ENCODE measurements around the gene FABP7.

Gene FABP7

GRCh38 chr6:122787721-122788120 is 8.2 kb downstream of the FABP7 start:
- Histone ChIP-seq H3K4me1 (ENCODE audit: control insufficient read depth, insufficient read depth, low read length) (peaks cover 43% of the 10 kb centered on the region), H3K9ac (ENCODE audit: low read length) (no peak overlapping the region), H3K27me3 (replicated peaks; ENCODE audit: control insufficient read depth, insufficient read depth, low read length) (no peaks in the 10 kb centered on the region), H3K9me3 (ENCODE audit: control insufficient read depth, low read length) (no peaks in the 10 kb centered on the region), H3K4me3 (ENCODE audit: low read length) (no peak overlapping the region), H3K36me3 (ENCODE audit: control insufficient read depth, insufficient read depth, low read length, severe bottlenecking) (no peaks in the 10 kb centered on the region)
- no peak for DNase-seq (ENCODE audit: low read depth)

- Histone ChIP-seq H3K9me3 (ENCODE audit: control insufficient read depth, low read length) (no peaks in the 10 kb centered on the region), H3K36me3 (ENCODE audit: control insufficient read depth, insufficient read depth, low read length, severe bottlenecking) (no peaks in the 10 kb centered on the region), H3K4me3 (ENCODE audit: low read length) (peak overlapping the region; percentile 97), H3K9ac (ENCODE audit: low read length) (peak overlapping the region; percentile 97), H3K27me3 (replicated peaks; ENCODE audit: control insufficient read depth, insufficient read depth, low read length) (no peaks in the 10 kb centered on the region), H3K4me1 (ENCODE audit: control insufficient read depth, insufficient read depth, low read length) (peaks cover 43% of the 10 kb centered on the region)
- no peak for DNase-seq (ENCODE audit: low read depth)
Observed at GRCh38 chr6:122788208-122788607, 8.7 kb downstream of the FABP7 start.

- DNase-seq (ENCODE audit: low read depth), result no peak
- peak overlapping the region; percentile 97 for H3K4me3 ChIP-seq (ENCODE audit: low read length)
- no peaks in the 10 kb centered on the region for H3K27me3 ChIP-seq (replicated peaks; ENCODE audit: control insufficient read depth, insufficient read depth, low read length)
- peak overlapping the region; percentile 97 for H3K9ac ChIP-seq (ENCODE audit: low read length)
- H3K36me3 ChIP-seq (ENCODE audit: control insufficient read depth, insufficient read depth, low read length, severe bottlenecking), result no peaks in the 10 kb centered on the region
- peaks cover 43% of the 10 kb centered on the region for H3K4me1 ChIP-seq (ENCODE audit: control insufficient read depth, insufficient read depth, low read length)
- no peaks in the 10 kb centered on the region for H3K9me3 ChIP-seq (ENCODE audit: control insufficient read depth, low read length)
Observed at GRCh38 chr6:122788663-122789181, 9.2 kb downstream of the FABP7 start.

- Histone ChIP-seq H3K9ac (ENCODE audit: low read length) (peak within 1 kb of the TSS; percentile 97), H3K4me1 (ENCODE audit: control insufficient read depth, insufficient read depth, low read length) (peaks cover 43% of the 10 kb centered on the region), H3K36me3 (ENCODE audit: control insufficient read depth, insufficient read depth, low read length, severe bottlenecking) (no peaks in the 10 kb centered on the region), H3K4me3 (ENCODE audit: low read length) (peak within 1 kb of the TSS; percentile 97), H3K9me3 (ENCODE audit: control insufficient read depth, low read length) (no peaks in the 10 kb centered on the region), H3K27me3 (replicated peaks; ENCODE audit: control insufficient read depth, insufficient read depth, low read length) (no peaks in the 10 kb centered on the region)
- DNase-seq (ENCODE audit: low read depth), result peak; percentile 86
Observed at GRCh38 chr6:122789182-122790027, 9.9 kb downstream of the FABP7 start, which contains the start of gene SMPDL3A. SMPDL3A (plus strand) TSS chr6:122789258; CDS start chr6:122789347, 89 bp downstream.

- H3K4me1 ChIP-seq (ENCODE audit: control insufficient read depth, insufficient read depth, low read length), result peaks cover 43% of the 10 kb centered on the region
- H3K9me3 ChIP-seq (ENCODE audit: control insufficient read depth, low read length), result no peaks in the 10 kb centered on the region
- DNase-seq (ENCODE audit: low read depth), result no peak
- H3K36me3 ChIP-seq (ENCODE audit: control insufficient read depth, insufficient read depth, low read length, severe bottlenecking), result no peaks in the 10 kb centered on the region
- no peaks in the 10 kb centered on the region for H3K27me3 ChIP-seq (replicated peaks; ENCODE audit: control insufficient read depth, insufficient read depth, low read length)
- H3K9ac ChIP-seq (ENCODE audit: low read length), result peak overlapping the region; percentile 97
- peak overlapping the region; percentile 97 for H3K4me3 ChIP-seq (ENCODE audit: low read length)
Observed at GRCh38 chr6:122790028-122790422, 10.5 kb downstream of the FABP7 start.

- peak overlapping the region; percentile 97 for H3K9ac ChIP-seq (ENCODE audit: low read length)
- peak; percentile 56 for DNase-seq (ENCODE audit: low read depth)
- no peaks in the 10 kb centered on the region for H3K36me3 ChIP-seq (ENCODE audit: control insufficient read depth, insufficient read depth, low read length, severe bottlenecking)
- peak overlapping the region; percentile 97 for H3K4me3 ChIP-seq (ENCODE audit: low read length)
- H3K9me3 ChIP-seq (ENCODE audit: control insufficient read depth, low read length), result no peaks in the 10 kb centered on the region
- no peaks in the 10 kb centered on the region for H3K27me3 ChIP-seq (replicated peaks; ENCODE audit: control insufficient read depth, insufficient read depth, low read length)
- H3K4me1 ChIP-seq (ENCODE audit: control insufficient read depth, insufficient read depth, low read length), result peaks cover 43% of the 10 kb centered on the region
Observed at GRCh38 chr6:122790423-122791309, 11.2 kb downstream of the FABP7 start.

GRCh38 chr6:122791310-122791679 is 11.8 kb downstream of the FABP7 start:
- peak overlapping the region; percentile 97 for H3K9ac ChIP-seq (ENCODE audit: low read length)
- peaks cover 41% of the 10 kb centered on the region for H3K4me1 ChIP-seq (ENCODE audit: control insufficient read depth, insufficient read depth, low read length)
- peak overlapping the region; percentile 97 for H3K4me3 ChIP-seq (ENCODE audit: low read length)
- no peaks in the 10 kb centered on the region for H3K9me3 ChIP-seq (ENCODE audit: control insufficient read depth, low read length)
- DNase-seq (ENCODE audit: low read depth), result no peak
- H3K36me3 ChIP-seq (ENCODE audit: control insufficient read depth, insufficient read depth, low read length, severe bottlenecking), result no peaks in the 10 kb centered on the region
- no peaks in the 10 kb centered on the region for H3K27me3 ChIP-seq (replicated peaks; ENCODE audit: control insufficient read depth, insufficient read depth, low read length)

GRCh38 chr6:122792766-122793165 is 13.2 kb downstream of the FABP7 start:
- H3K9me3 ChIP-seq (ENCODE audit: control insufficient read depth, low read length), result no peaks in the 10 kb centered on the region
- H3K4me3 ChIP-seq (ENCODE audit: low read length), result no peak overlapping the region
- H3K27me3 ChIP-seq (replicated peaks; ENCODE audit: control insufficient read depth, insufficient read depth, low read length), result no peaks in the 10 kb centered on the region
- no peak overlapping the region for H3K9ac ChIP-seq (ENCODE audit: low read length)
- H3K4me1 ChIP-seq (ENCODE audit: control insufficient read depth, insufficient read depth, low read length), result peaks cover 32% of the 10 kb centered on the region
- H3K36me3 ChIP-seq (ENCODE audit: control insufficient read depth, insufficient read depth, low read length, severe bottlenecking), result peaks cover 9% of the 10 kb centered on the region
- no peak for DNase-seq (ENCODE audit: low read depth)

- no peaks in the 10 kb centered on the region for H3K27me3 ChIP-seq (replicated peaks; ENCODE audit: control insufficient read depth, insufficient read depth, low read length)
- no peaks in the 10 kb centered on the region for H3K9me3 ChIP-seq (ENCODE audit: control insufficient read depth, low read length)
- H3K36me3 ChIP-seq (ENCODE audit: control insufficient read depth, insufficient read depth, low read length, severe bottlenecking), result peaks cover 30% of the 10 kb centered on the region
- H3K9ac ChIP-seq (ENCODE audit: low read length), result no peak overlapping the region
- DNase-seq (ENCODE audit: low read depth), result no peak
- peaks cover 38% of the 10 kb centered on the region for H3K4me1 ChIP-seq (ENCODE audit: control insufficient read depth, insufficient read depth, low read length)
- H3K4me3 ChIP-seq (ENCODE audit: low read length), result no peak overlapping the region
Observed at GRCh38 chr6:122797537-122797936, 18.0 kb downstream of the FABP7 start.

- H3K9me3 ChIP-seq (ENCODE audit: control insufficient read depth, low read length), result no peaks in the 10 kb centered on the region
- H3K36me3 ChIP-seq (ENCODE audit: control insufficient read depth, insufficient read depth, low read length, severe bottlenecking), result peaks cover 30% of the 10 kb centered on the region
- no peaks in the 10 kb centered on the region for H3K27me3 ChIP-seq (replicated peaks; ENCODE audit: control insufficient read depth, insufficient read depth, low read length)
- H3K9ac ChIP-seq (ENCODE audit: low read length), result no peak overlapping the region
- peak; percentile 50 for DNase-seq (ENCODE audit: low read depth)
- H3K4me3 ChIP-seq (ENCODE audit: low read length), result peak overlapping the region; percentile 7
- H3K4me1 ChIP-seq (ENCODE audit: control insufficient read depth, insufficient read depth, low read length), result peaks cover 44% of the 10 kb centered on the region
Observed at GRCh38 chr6:122798099-122798641, 18.7 kb downstream of the FABP7 start.
